CD14-positive monocyte (primary cell): ENCODE data around the gene IFT122. TPM values are rescaled to one million over a fixed set of nuclear protein-coding genes. Genes with fewer than 3 reads are reported as not detected.
A peak's percentile ranks its signal among the peaks of the same experiment; 100 is the strongest.
"Not testable (repeated sequence)": the region's sequence is repeated elsewhere in the genome, so short reads cannot be mapped to it uniquely, and the experiment has no call there.

Source experiments
- DNase-seq, 3 donors: peaks; one replicate each; pipeline ENCODE4 v3.0.0-alpha.2; 2011 to 2022
- H2AFZ ChIP-seq: 2 replicates; pipeline ENCODE4 v1.6.0; 2012; ENCODE audit warnings: mild to moderate bottlenecking, low read depth, low read length, inconsistent platforms; ENCODE audit not compliant: insufficient read depth, poor library complexity, severe bottlenecking
- H3K27ac ChIP-seq, 2 donors: 1 replicate in 1 of 2; 2 replicates in 1 of 2; pipeline ENCODE4 v1.5.1; 2012 to 2013; ENCODE audit warnings: low read length in 2 of 2, control low read depth in 1 of 2, inconsistent platforms in 1 of 2, low read depth in 1 of 2, mild to moderate bottlenecking in 1 of 2
- H3K27me3 ChIP-seq, 2 donors: one replicate each; pipeline versions ENCODE4 v1.6.0 to v1.6.1; 2011 to 2013; ENCODE audit warnings: low read length in 2 of 2; ENCODE audit not compliant: control insufficient read depth in 2 of 2, insufficient read depth in 2 of 2
- H3K36me3 ChIP-seq, 2 donors: replicated peaks in 1 of 2; 1 replicate in 1 of 2; 2 replicates in 1 of 2; pipeline versions ENCODE4 v1.5.1 to v1.6.1; 2012 to 2013; ENCODE audit warnings: low read length in 2 of 2, control low read depth in 1 of 2, inconsistent platforms in 1 of 2, mild to moderate bottlenecking in 1 of 2; ENCODE audit not compliant: insufficient read depth in 2 of 2, control insufficient read depth in 1 of 2
- H3K4me1 ChIP-seq, 2 donors: 1 replicate in 1 of 2; 2 replicates in 1 of 2; pipeline versions ENCODE4 v1.5.1 to v1.6.1; 2012 to 2013; ENCODE audit warnings: low read length in 2 of 2, control low read depth in 1 of 2, inconsistent platforms in 1 of 2, mild to moderate bottlenecking in 1 of 2, moderate library complexity in 1 of 2; ENCODE audit not compliant: insufficient read depth in 2 of 2, control insufficient read depth in 1 of 2
- H3K4me2 ChIP-seq: replicated peaks from 2 replicates; pipeline ENCODE3; 2012; ENCODE audit warnings: low read length, moderate library complexity, mild to moderate bottlenecking; ENCODE audit not compliant: poor library complexity, severe bottlenecking; ENCODE audit errors: extremely low read depth
- H3K4me3 ChIP-seq, 3 experiments: fragments of 200-600 bp in 1 of 3; sonication (generic) in 1 of 3; replicated peaks in 1 of 3; 1 replicate in 2 of 3; 2 replicates in 1 of 3; pipeline ENCODE4 v1.5.1; 2011 to 2013; ENCODE audit warnings: low read length in 3 of 3, mild to moderate bottlenecking in 3 of 3, control low read depth in 2 of 3, low read depth in 2 of 3, inconsistent platforms in 1 of 3, moderate library complexity in 1 of 3
- H3K79me2 ChIP-seq: 2 replicates; pipeline ENCODE4 v1.6.0; 2012; ENCODE audit warnings: mild to moderate bottlenecking, control low read depth, inconsistent platforms, low read length, moderate library complexity; ENCODE audit not compliant: insufficient read depth
- H3K9ac ChIP-seq: 2 replicates; pipeline ENCODE4 v1.6.0; 2017; ENCODE audit warnings: low read length, mild to moderate bottlenecking; ENCODE audit not compliant: insufficient read depth, poor library complexity, severe bottlenecking
- H3K9me3 ChIP-seq, 2 donors: replicated peaks in 1 of 2; 1 replicate in 1 of 2; 2 replicates in 1 of 2; pipeline versions ENCODE4 v1.5.1 to v1.6.1; 2012 to 2013; ENCODE audit warnings: low read length in 2 of 2, control low read depth in 1 of 2; ENCODE audit not compliant: control insufficient read depth in 1 of 2, insufficient read depth in 1 of 2
- H4K20me1 ChIP-seq: 2 replicates; pipeline ENCODE4 v1.6.0; 2012; ENCODE audit warnings: mild to moderate bottlenecking, low read length, control low read depth, moderate library complexity; ENCODE audit not compliant: insufficient read depth
- H3K27ac Mint-ChIP-seq, 7 donors: one replicate each; pipeline ENCODE4 v1.8.0; 2020; ENCODE audit warnings: mild to moderate bottlenecking in 7 of 7, mixed read lengths in 7 of 7, moderate library complexity in 6 of 7, inconsistent platforms in 2 of 7
- H3K27me3 Mint-ChIP-seq, 3 donors: one replicate each; pipeline ENCODE4 v1.8.0; 2021 to 2022; ENCODE audit warnings: low read depth in 3 of 3, mild to moderate bottlenecking in 3 of 3, mixed read lengths in 3 of 3, moderate library complexity in 3 of 3, inconsistent platforms in 1 of 3
- H3K36me3 Mint-ChIP-seq, 2 donors: one replicate each; pipeline ENCODE4 v1.8.0; 2020; ENCODE audit warnings: mixed read lengths in 2 of 2, inconsistent platforms in 1 of 2, mild to moderate bottlenecking in 1 of 2
- H3K4me1 Mint-ChIP-seq: one replicate; pipeline ENCODE4 v1.8.0; 2020; ENCODE audit warnings: mild to moderate bottlenecking, mixed read lengths
- H3K4me3 Mint-ChIP-seq, 2 donors: one replicate each; pipeline ENCODE4 v1.8.0; 2020; ENCODE audit warnings: mild to moderate bottlenecking in 2 of 2, mixed read lengths in 2 of 2, moderate library complexity in 1 of 2
- H3K9me3 Mint-ChIP-seq, 7 donors: one replicate each; pipeline ENCODE4 v1.8.0; 2020 to 2022; ENCODE audit warnings: mixed read lengths in 7 of 7, mild to moderate bottlenecking in 6 of 7, moderate library complexity in 6 of 7, inconsistent platforms in 2 of 7
- WGBS: methylation state at CpG from one replicate; pipeline ENCODE4 v1.1.5; 2013; ENCODE audit warnings: missing lambda C conversion rate; ENCODE audit not compliant: insufficient coverage; 5-methylcytosine and 5-hydroxymethylcytosine counted together
- intact Hi-C, 2 donors: fragments of 100-400 bp; cut with micrococcal nuclease; formaldehyde crosslinking; loops; one replicate each; pipeline versions ENCODE4 v1.15.0 to v1.15.1; 2023
- polyA plus RNA-seq, 3 donors: library from polyadenylated mRNA; depleted of rRNA in 1 of 3; unstranded in 2 of 3; stranded (reverse) in 1 of 3; fragments of 300-500 nt in 2 of 3; fragments of >200 nt in 1 of 3; fragmentation: Illumina TruSeq in 2 of 3; gene quantifications; 1 replicate in 2 of 3; 2 replicates in 1 of 3; pipeline ENCODE4 v1.2.3, GENCODE V29; 2012 to 2021
- TF ChIP-seq, protein P1 (sequence below): fragments of 200-600 bp; IDR thresholded peaks from one replicate; pipeline ENCODE4 v1.8.0; 2022; ENCODE audit warnings: antibody characterized with exemption, mild to moderate bottlenecking

The IFT122 gene
- polyA plus RNA-seq, 3 donors, result 3.3 to 12.2 (median 3.6) TPM

DNA sequence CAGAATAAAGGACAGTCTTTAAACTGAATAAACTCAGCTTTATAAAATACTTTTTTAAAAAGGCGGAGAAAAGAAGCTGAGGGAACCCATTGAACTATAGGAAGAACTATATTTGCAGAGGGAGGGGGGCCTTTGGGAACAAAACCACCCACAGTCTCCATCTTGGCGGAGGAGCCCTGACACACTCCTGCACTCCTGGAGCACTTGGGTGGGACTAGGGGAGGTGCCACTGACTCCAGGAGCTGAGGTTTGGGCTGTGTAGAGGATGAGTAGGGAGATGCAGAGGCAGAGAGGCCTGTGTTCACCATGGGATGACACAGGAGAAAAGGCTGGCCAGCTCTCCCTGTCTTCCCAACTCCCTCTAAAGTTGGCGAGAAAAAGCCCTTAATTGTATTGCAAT, 35.8 kb downstream of the IFT122 start:
- H3K79me2 ChIP-seq, result no peaks in the 10 kb centered on the region
- H4K20me1 ChIP-seq, result no peaks in the 10 kb centered on the region
- Mint-ChIP-seq H3K9me3 (no peaks in the 10 kb centered on the region), H3K4me1 (no peaks in the 10 kb centered on the region), H3K36me3 (peaks cover 56 to 61% of the 10 kb centered on the region in 2 donors), H3K4me3 (no peak overlapping the region), H3K27me3 (peaks cover 0 to 1% (median 0%) of the 10 kb centered on the region in 3 donors), H3K27ac (peak overlapping the region in 1 of 7 donors; percentile 26)
- TF ChIP-seq, protein P1, sequence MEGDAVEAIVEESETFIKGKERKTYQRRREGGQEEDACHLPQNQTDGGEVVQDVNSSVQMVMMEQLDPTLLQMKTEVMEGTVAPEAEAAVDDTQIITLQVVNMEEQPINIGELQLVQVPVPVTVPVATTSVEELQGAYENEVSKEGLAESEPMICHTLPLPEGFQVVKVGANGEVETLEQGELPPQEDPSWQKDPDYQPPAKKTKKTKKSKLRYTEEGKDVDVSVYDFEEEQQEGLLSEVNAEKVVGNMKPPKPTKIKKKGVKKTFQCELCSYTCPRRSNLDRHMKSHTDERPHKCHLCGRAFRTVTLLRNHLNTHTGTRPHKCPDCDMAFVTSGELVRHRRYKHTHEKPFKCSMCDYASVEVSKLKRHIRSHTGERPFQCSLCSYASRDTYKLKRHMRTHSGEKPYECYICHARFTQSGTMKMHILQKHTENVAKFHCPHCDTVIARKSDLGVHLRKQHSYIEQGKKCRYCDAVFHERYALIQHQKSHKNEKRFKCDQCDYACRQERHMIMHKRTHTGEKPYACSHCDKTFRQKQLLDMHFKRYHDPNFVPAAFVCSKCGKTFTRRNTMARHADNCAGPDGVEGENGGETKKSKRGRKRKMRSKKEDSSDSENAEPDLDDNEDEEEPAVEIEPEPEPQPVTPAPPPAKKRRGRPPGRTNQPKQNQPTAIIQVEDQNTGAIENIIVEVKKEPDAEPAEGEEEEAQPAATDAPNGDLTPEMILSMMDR, result no peak
- intact Hi-C loops, result no loop called here
- no peak overlapping the region for H3K4me3 ChIP-seq
- H3K27ac ChIP-seq, result no peak overlapping the region
- no peak overlapping the region for H3K4me2 ChIP-seq
- H3K9me3 ChIP-seq, result no peaks in the 10 kb centered on the region
- no peak for DNase-seq
- no peaks in the 10 kb centered on the region for H3K4me1 ChIP-seq
- H3K27me3 ChIP-seq, result no peaks in the 10 kb centered on the region
- H3K9ac ChIP-seq, result no peak overlapping the region
- WGBS, result no CpG with 5 or more reads among the region's 3 CpGs
- peaks cover 34 to 83% of the 10 kb centered on the region in 2 donors for H3K36me3 ChIP-seq
- H2AFZ ChIP-seq, result no peak overlapping the region

DNA sequence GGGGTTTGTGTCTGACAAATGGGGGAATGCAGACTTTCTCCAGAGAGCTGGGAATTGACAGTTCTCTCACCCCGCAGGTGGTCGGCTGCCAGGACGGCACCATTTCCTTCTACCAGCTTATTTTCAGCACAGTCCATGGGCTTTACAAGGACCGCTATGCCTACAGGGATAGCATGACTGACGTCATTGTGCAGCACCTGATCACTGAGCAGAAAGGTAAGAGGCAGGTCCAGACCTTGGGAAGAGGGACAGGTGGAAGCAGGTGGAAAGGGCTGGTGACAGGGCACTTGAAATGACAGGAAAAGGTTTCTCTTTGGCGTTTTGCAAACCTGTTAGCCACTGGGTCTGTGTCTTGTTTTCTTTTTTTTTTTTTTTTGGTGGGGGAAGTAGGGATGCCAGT, 36.6 kb downstream of the IFT122 start:
- H3K4me3 ChIP-seq, result no peak overlapping the region
- H3K4me1 ChIP-seq, result no peaks in the 10 kb centered on the region
- no peaks in the 10 kb centered on the region for H3K79me2 ChIP-seq
- no peak overlapping the region for H3K9ac ChIP-seq
- no peaks in the 10 kb centered on the region for H3K4me1 Mint-ChIP-seq
- no peak overlapping the region for H3K4me3 Mint-ChIP-seq
- peaks cover 0 to 1% (median 0%) of the 10 kb centered on the region in 3 donors for H3K27me3 Mint-ChIP-seq
- intact Hi-C loops, result no loop called here
- no peak overlapping the region for H2AFZ ChIP-seq
- H3K27me3 ChIP-seq, result no peaks in the 10 kb centered on the region
- no peak overlapping the region for H3K27ac Mint-ChIP-seq
- H3K9me3 ChIP-seq, result no peaks in the 10 kb centered on the region
- TF ChIP-seq, protein P1, result no peak
- H4K20me1 ChIP-seq, result no peaks in the 10 kb centered on the region
- no peaks in the 10 kb centered on the region for H3K9me3 Mint-ChIP-seq
- 100% methylated on average over 2 of the region's 6 CpGs for WGBS
- no peak overlapping the region for H3K4me2 ChIP-seq
- peaks cover 58 to 62% of the 10 kb centered on the region in 2 donors for H3K36me3 Mint-ChIP-seq
- DNase-seq, result no peak
- no peak overlapping the region for H3K27ac ChIP-seq
- peaks cover 35 to 83% of the 10 kb centered on the region in 2 donors for H3K36me3 ChIP-seq

DNA sequence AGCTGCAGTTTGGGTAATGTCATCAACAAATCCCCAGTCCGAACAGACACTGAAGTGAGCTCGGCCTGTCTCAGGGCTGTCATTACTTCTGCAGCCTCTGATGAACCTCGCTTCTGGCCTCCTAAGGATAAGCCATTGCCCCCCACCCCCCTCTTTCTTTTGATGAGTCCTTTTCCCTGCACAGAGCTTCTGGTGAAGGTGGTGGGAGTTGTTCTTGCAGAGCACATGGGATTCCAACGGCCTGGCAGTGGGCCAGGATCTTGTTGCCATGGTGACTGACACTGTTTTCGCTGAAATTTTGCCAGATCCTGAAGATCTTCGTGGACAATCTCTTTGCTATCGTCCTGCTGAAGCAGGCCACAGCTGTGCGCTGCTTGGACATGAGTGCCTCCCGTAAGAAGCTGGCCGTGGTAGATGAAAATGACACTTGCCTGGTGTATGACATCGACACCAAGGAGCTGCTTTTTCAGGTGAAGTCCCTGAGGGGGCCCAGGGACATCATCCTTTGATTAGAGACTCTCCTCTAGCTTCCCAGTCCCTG, 41.3 kb downstream of the IFT122 start:
- not testable (repeated sequence) for H3K4me3 Mint-ChIP-seq, H3K27ac ChIP-seq
- H3K27ac Mint-ChIP-seq, result peak overlapping the region in 2 of 7 donors; percentile 33 to 43

More for the DNA sequence above, 41.3 kb downstream of the IFT122 start:
- H4K20me1 ChIP-seq, H3K27me3 Mint-ChIP-seq, H3K27me3 ChIP-seq, H3K4me3 ChIP-seq, H3K4me2 ChIP-seq, H3K79me2 ChIP-seq, H2AFZ ChIP-seq, H3K9ac ChIP-seq, H3K9me3 Mint-ChIP-seq, H3K9me3 ChIP-seq, DNase-seq: not testable (repeated sequence)
- WGBS, result 100% methylated on average over 1 of the region's 11 CpGs
- intact Hi-C loops, result loop anchor here in 1 of 2 donors (10.0 kb wide), 1 partner anchor 454 kb away; no protein-coding TSS in a partner anchor
- peaks cover 12% of the 10 kb centered on the region in 2 donors for H3K4me1 ChIP-seq
- Mint-ChIP-seq H3K4me1 (peaks cover 18% of the 10 kb centered on the region), H3K36me3 (peaks cover 61 to 63% of the 10 kb centered on the region in 2 donors)
- H3K36me3 ChIP-seq, result peaks cover 40 to 76% of the 10 kb centered on the region in 2 donors
